Natural killer cell treated with Interleukin-12 subunit alpha and Interleukin-12 subunit beta and Interleukin-15 and Interleukin-18, amount 100 ng/mL, for 72 hours (primary cell): Measurements from ENCODE around the gene GNAS. TPM values are rescaled to one million over a fixed set of nuclear protein-coding genes. Genes with fewer than 3 reads are reported as not detected.

ENCODE experiments used
- ATAC-seq, 2 donors: fragments of 150-1000 bp; cut with Tn5 transposase in 1 of 2; sonication (Bioruptor Pico), chemical (Tn5 transposase) in 1 of 2; 2 replicates each; pipeline ENCODE4 v1.10.0; 2021
- DNase-seq: peaks from one replicate; pipeline ENCODE4 v3.0.0; 2022; ENCODE audit warnings: low spot score
- H3K27ac Mint-ChIP-seq, 2 donors: 1 replicate in 1 of 2; 2 replicates in 1 of 2; pipeline ENCODE4 v1.8.0; 2022; ENCODE audit warnings: mixed read lengths in 2 of 2, mild to moderate bottlenecking in 1 of 2, moderate library complexity in 1 of 2
- H3K27me3 Mint-ChIP-seq, 2 donors: 1 replicate in 1 of 2; 2 replicates in 1 of 2; pipeline ENCODE4 v1.8.0; 2022; ENCODE audit warnings: mixed read lengths in 2 of 2
- H3K36me3 Mint-ChIP-seq: one replicate; pipeline ENCODE4 v1.8.0; 2022; ENCODE audit warnings: mixed read lengths
- H3K4me1 Mint-ChIP-seq, 2 donors: 1 replicate in 1 of 2; 2 replicates in 1 of 2; pipeline ENCODE4 v1.8.0; 2022; ENCODE audit warnings: low read depth in 2 of 2, mixed read lengths in 2 of 2, mild to moderate bottlenecking in 1 of 2
- H3K4me3 Mint-ChIP-seq: one replicate; pipeline ENCODE4 v1.8.0; 2022; ENCODE audit warnings: mixed read lengths
- H3K9me3 Mint-ChIP-seq: 2 replicates; pipeline ENCODE4 v1.8.0; 2022; ENCODE audit warnings: mixed read lengths
- total RNA-seq, 2 donors: library from RNA; stranded (reverse); gene quantifications; one replicate each; pipeline ENCODE4 v1.2.3, GENCODE V29; 2022

GNAS gene
- total RNA-seq, 2 donors from 2014 or later: 459 to 740 TPM

GRCh38 chr20:58909585-58909984 lies 57.1 kb downstream of the GNAS start:
- no peak overlapping the region for H3K27ac Mint-ChIP-seq
- no peaks in the 10 kb centered on the region for H3K9me3 Mint-ChIP-seq
- H3K4me1 Mint-ChIP-seq: peaks cover 43 to 50% of the 10 kb centered on the region in 2 donors
- DNase-seq: no peak
- no peaks in the 10 kb centered on the region for H3K27me3 Mint-ChIP-seq
- ATAC-seq: no peak
- peaks cover 45% of the 10 kb centered on the region for H3K36me3 Mint-ChIP-seq
- H3K4me3 Mint-ChIP-seq: no peak overlapping the region

- Mint-ChIP-seq H3K27ac (no peak overlapping the region), H3K9me3 (no peaks in the 10 kb centered on the region), H3K4me3 (no peak overlapping the region), H3K4me1 (peaks cover 41 to 50% of the 10 kb centered on the region in 2 donors), H3K36me3 (peaks cover 45% of the 10 kb centered on the region), H3K27me3 (no peaks in the 10 kb centered on the region)
- DNase-seq (no peak), ATAC-seq (no peak)
Observed at GRCh38 chr20:58910473-58910872, 58.0 kb downstream of the GNAS start.

GRCh38 chr20:58911309-58911708 lies 58.8 kb downstream of the GNAS start:
- DNase-seq (no peak), ATAC-seq (no peak)
- Mint-ChIP-seq H3K36me3 (peaks cover 41% of the 10 kb centered on the region), H3K4me3 (no peak overlapping the region), H3K4me1 (peaks cover 35 to 43% of the 10 kb centered on the region in 2 donors), H3K9me3 (no peaks in the 10 kb centered on the region), H3K27me3 (no peaks in the 10 kb centered on the region), H3K27ac (no peak overlapping the region)

GRCh38 chr20:58911970-58912369 lies 59.5 kb downstream of the GNAS start:
- Mint-ChIP-seq H3K36me3 (peaks cover 38% of the 10 kb centered on the region), H3K4me1 (peaks cover 30 to 38% of the 10 kb centered on the region in 2 donors), H3K9me3 (no peaks in the 10 kb centered on the region), H3K27me3 (no peaks in the 10 kb centered on the region), H3K27ac (no peak overlapping the region), H3K4me3 (no peak overlapping the region)
- ATAC-seq: no peak
- no peak for DNase-seq

- Mint-ChIP-seq H3K4me1 (peaks cover 19 to 27% of the 10 kb centered on the region in 2 donors), H3K4me3 (no peak overlapping the region), H3K36me3 (peaks cover 29% of the 10 kb centered on the region), H3K9me3 (no peaks in the 10 kb centered on the region), H3K27me3 (no peaks in the 10 kb centered on the region), H3K27ac (no peak overlapping the region)
- DNase-seq (no peak), ATAC-seq (no peak)
Observed at GRCh38 chr20:58913079-58913478, 60.6 kb downstream of the GNAS start.

GRCh38 chr20:58918621-58919020 lies 66.1 kb downstream of the GNAS start:
- ATAC-seq (no peak), DNase-seq (no peak)
- no peak overlapping the region for H3K27ac Mint-ChIP-seq
- H3K27me3 Mint-ChIP-seq: no peaks in the 10 kb centered on the region
- H3K4me3 Mint-ChIP-seq: no peak overlapping the region
- no peaks in the 10 kb centered on the region for H3K36me3 Mint-ChIP-seq
- no peaks in the 10 kb centered on the region for H3K9me3 Mint-ChIP-seq
- no peaks in the 10 kb centered on the region for H3K4me1 Mint-ChIP-seq

GRCh38 chr20:58921564-58921963 lies 69.0 kb downstream of the GNAS start:
- DNase-seq (no peak), ATAC-seq (no peak)
- no peak overlapping the region for H3K27ac Mint-ChIP-seq
- H3K4me3 Mint-ChIP-seq: no peak overlapping the region
- peaks cover 0 to 3% of the 10 kb centered on the region in 2 donors for H3K27me3 Mint-ChIP-seq
- no peaks in the 10 kb centered on the region for H3K9me3 Mint-ChIP-seq
- no peaks in the 10 kb centered on the region for H3K36me3 Mint-ChIP-seq
- no peaks in the 10 kb centered on the region for H3K4me1 Mint-ChIP-seq

GRCh38 chr20:58922036-58922435 lies 69.5 kb downstream of the GNAS start:
- Mint-ChIP-seq H3K9me3 (no peaks in the 10 kb centered on the region), H3K27ac (no peak overlapping the region)

GRCh38 chr20:58923117-58923712 lies 70.7 kb downstream of the GNAS start:
- H3K9me3 Mint-ChIP-seq: no peaks in the 10 kb centered on the region
- H3K36me3 Mint-ChIP-seq: no peaks in the 10 kb centered on the region
- H3K4me1 Mint-ChIP-seq: no peaks in the 10 kb centered on the region
- ATAC-seq: no peak
- DNase-seq: no peak
- H3K27me3 Mint-ChIP-seq: peaks cover 0 to 3% of the 10 kb centered on the region in 2 donors
- no peak overlapping the region for H3K27ac Mint-ChIP-seq
- H3K4me3 Mint-ChIP-seq: no peak overlapping the region

More at GRCh38 chr20:58922036-58922435, 69.5 kb downstream of the GNAS start:
- DNase-seq (no peak), ATAC-seq (no peak)
- H3K4me3 Mint-ChIP-seq: no peak overlapping the region
- H3K4me1 Mint-ChIP-seq: no peaks in the 10 kb centered on the region
- peaks cover 0 to 3% of the 10 kb centered on the region in 2 donors for H3K27me3 Mint-ChIP-seq
- no peaks in the 10 kb centered on the region for H3K36me3 Mint-ChIP-seq

- DNase-seq: no peak
- peak in 1 of 2 donors; percentile 9 for ATAC-seq
- Mint-ChIP-seq H3K27me3 (peaks cover 8 to 19% of the 10 kb centered on the region in 2 donors), H3K9me3 (no peaks in the 10 kb centered on the region), H3K4me3 (no peak overlapping the region), H3K4me1 (no peaks in the 10 kb centered on the region), H3K27ac (no peak overlapping the region), H3K36me3 (no peaks in the 10 kb centered on the region)
Observed at GRCh38 chr20:58926802-58927489, 74.4 kb downstream of the GNAS start.

GRCh38 chr20:58927490-58928061 lies 75.1 kb downstream of the GNAS start:
- DNase-seq (no peak), ATAC-seq (no peak)
- Mint-ChIP-seq H3K4me3 (no peak overlapping the region), H3K27me3 (peaks cover 8 to 19% of the 10 kb centered on the region in 2 donors), H3K36me3 (no peaks in the 10 kb centered on the region), H3K4me1 (no peaks in the 10 kb centered on the region), H3K9me3 (no peaks in the 10 kb centered on the region), H3K27ac (no peak overlapping the region)

- no peak for ATAC-seq
- no peaks in the 10 kb centered on the region for H3K36me3 Mint-ChIP-seq
- H3K27me3 Mint-ChIP-seq: peaks cover 20 to 38% of the 10 kb centered on the region in 2 donors
- H3K9me3 Mint-ChIP-seq: no peaks in the 10 kb centered on the region
- no peak overlapping the region for H3K27ac Mint-ChIP-seq
- DNase-seq: no peak
- H3K4me1 Mint-ChIP-seq: no peaks in the 10 kb centered on the region
- no peak overlapping the region for H3K4me3 Mint-ChIP-seq
Observed at GRCh38 chr20:58930496-58930895, 78.0 kb downstream of the GNAS start.

GRCh38 chr20:58932170-58932569 lies 79.7 kb downstream of the GNAS start:
- Mint-ChIP-seq H3K36me3 (no peaks in the 10 kb centered on the region), H3K9me3 (no peaks in the 10 kb centered on the region), H3K27ac (no peak overlapping the region), H3K4me1 (no peaks in the 10 kb centered on the region), H3K4me3 (no peak overlapping the region), H3K27me3 (peaks cover 22 to 38% of the 10 kb centered on the region in 2 donors)
- DNase-seq (no peak), ATAC-seq (no peak)

GRCh38 chr20:58938078-58938477 lies 85.6 kb downstream of the GNAS start:
- Mint-ChIP-seq H3K4me1 (no peaks in the 10 kb centered on the region), H3K36me3 (no peaks in the 10 kb centered on the region), H3K27me3 (peaks cover 28 to 43% of the 10 kb centered on the region in 2 donors), H3K4me3 (no peak overlapping the region), H3K27ac (no peak overlapping the region), H3K9me3 (no peaks in the 10 kb centered on the region)
- ATAC-seq (no peak), DNase-seq (no peak)
